ENCODE results near the gene GNG8. TPM values are rescaled to one million over a fixed set of nuclear protein-coding genes. Genes with fewer than 3 reads are reported as not detected.
A peak's percentile ranks its signal among the peaks of the same experiment; 100 is the strongest.

GNG8 gene
- total and polyA plus RNA-seq, 2 of the 13 experiments (the other 11 are each of a cell fraction or from before 2014, with no cell fraction given), result not detected

DNA sequence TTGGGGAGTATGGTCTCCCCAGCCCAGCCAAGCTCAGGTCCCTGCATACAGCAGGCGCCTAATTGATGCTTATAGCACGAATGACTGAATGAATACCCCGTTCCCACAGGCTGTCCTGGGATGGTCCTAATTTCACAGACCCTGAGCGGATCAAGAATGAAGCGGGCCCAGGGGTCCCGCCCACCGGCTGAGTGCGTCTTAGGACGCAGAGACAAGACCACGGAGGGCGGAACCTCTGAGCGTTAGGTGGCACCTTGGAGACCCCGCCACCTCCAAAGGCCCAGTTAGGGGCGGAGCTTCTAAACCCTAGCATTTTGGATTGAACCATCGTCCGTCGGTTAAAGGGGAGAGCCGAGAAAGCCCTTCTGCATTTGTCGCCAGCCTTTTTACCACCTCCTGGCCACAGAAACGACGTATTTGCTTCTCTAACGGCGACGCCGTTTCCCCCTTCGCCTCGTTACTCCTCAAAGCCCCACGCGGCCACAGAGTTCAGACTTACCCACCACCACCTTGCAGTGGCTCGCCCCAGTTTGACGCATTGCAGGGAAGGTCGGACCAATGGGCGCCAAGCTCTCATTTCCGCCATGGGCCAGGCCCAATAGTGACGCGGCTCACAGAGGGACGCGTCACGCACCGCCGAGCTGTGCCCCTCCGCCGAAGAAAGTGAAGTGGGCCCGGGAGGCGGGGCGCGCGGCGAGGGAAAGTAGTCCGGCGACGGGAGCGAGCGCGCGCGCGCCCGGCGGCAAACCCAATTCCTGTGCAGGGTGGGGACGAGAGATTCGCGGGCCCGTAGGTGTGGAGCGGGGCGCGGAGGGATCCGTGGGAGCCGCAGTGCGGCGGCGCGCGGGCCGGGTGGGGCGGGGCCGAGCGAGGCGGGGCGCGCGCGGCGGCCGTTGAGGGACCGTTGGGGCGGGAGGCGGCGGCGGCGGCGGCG, 35.4 kb downstream of the GNG8 start (continued):
- TF ChIP-seq, protein P1, sequence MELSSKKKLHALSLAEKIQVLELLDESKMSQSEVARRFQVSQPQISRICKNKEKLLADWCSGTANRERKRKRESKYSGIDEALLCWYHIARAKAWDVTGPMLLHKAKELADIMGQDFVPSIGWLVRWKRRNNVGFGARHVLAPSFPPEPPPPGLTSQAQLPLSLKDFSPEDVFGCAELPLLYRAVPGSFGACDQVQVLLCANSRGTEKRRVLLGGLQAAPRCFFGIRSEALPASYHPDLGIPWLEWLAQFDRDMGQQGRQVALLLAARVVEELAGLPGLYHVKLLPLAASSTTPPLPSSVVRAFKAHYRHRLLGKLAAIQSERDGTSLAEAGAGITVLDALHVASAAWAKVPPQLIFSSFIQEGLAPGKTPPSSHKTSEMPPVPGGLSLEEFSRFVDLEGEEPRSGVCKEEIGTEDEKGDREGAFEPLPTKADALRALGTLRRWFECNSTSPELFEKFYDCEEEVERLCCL (CRISPR knock-in tag; IDR thresholded peaks at IDR 0.05; ENCODE audit: borderline replicate concordance), result no peak
- TF ChIP-seq KAT7 (CRISPR knock-in tag; IDR thresholded peaks at IDR 0.05; ENCODE audit: borderline replicate concordance) (no peak; the same call in 1 of the 2 replicates), STAT5B (CRISPR knock-in tag; IDR thresholded peaks at IDR 0.05) (peak; percentile 84; the same call in 1 of the 2 replicates), ZNF614 (CRISPR knock-in tag; IDR thresholded peaks at IDR 0.05; ENCODE audit: borderline replicate concordance) (no peak), NFKBIZ (CRISPR knock-in tag; IDR thresholded peaks at IDR 0.05) (peak; percentile 17; the same call in 1 of the 2 replicates), YEATS4 (CRISPR knock-in tag; IDR thresholded peaks at IDR 0.05; ENCODE audit: borderline replicate concordance) (peak; percentile 89; the same call in 1 of the 2 replicates), POLR2AphosphoS5 (IDR thresholded peaks at IDR 0.05; ENCODE audit: low read depth, low read length) (peak; percentile 88), HNRNPL (IDR thresholded peaks at IDR 0.05; ENCODE audit: low read depth, low read length) (no peak), FOXC1 (CRISPR knock-in tag; IDR thresholded peaks at IDR 0.05; ENCODE audit: borderline replicate concordance) (peak; percentile 87; the same call in 1 of the 2 replicates), AKAP8 (CRISPR knock-in tag; IDR thresholded peaks at IDR 0.05) (no peak; the same call in 1 of the 2 replicates), MZF1 (CRISPR knock-in tag; IDR thresholded peaks at IDR 0.05; ENCODE audit: borderline replicate concordance) (no peak), NPAS2 (CRISPR knock-in tag; IDR thresholded peaks at IDR 0.05; ENCODE audit: borderline replicate concordance) (no peak), GTF3A (CRISPR knock-in tag; conservative IDR thresholded peaks at IDR 0.05) (no peak), ZNF160 (CRISPR knock-in tag; IDR thresholded peaks at IDR 0.05) (no peak; the same call in 1 of the 2 replicates)
- TF ChIP-seq, protein P2, sequence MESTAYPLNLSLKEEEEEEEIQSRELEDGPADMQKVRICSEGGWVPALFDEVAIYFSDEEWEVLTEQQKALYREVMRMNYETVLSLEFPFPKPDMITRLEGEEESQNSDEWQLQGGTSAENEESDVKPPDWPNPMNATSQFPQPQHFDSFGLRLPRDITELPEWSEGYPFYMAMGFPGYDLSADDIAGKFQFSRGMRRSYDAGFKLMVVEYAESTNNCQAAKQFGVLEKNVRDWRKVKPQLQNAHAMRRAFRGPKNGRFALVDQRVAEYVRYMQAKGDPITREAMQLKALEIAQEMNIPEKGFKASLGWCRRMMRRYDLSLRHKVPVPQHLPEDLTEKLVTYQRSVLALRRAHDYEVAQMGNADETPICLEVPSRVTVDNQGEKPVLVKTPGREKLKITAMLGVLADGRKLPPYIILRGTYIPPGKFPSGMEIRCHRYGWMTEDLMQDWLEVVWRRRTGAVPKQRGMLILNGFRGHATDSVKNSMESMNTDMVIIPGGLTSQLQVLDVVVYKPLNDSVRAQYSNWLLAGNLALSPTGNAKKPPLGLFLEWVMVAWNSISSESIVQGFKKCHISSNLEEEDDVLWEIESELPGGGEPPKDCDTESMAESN (CRISPR knock-in tag; conservative IDR thresholded peaks at IDR 0.05), result peak; percentile 89
- TF ChIP-seq, protein P3, sequence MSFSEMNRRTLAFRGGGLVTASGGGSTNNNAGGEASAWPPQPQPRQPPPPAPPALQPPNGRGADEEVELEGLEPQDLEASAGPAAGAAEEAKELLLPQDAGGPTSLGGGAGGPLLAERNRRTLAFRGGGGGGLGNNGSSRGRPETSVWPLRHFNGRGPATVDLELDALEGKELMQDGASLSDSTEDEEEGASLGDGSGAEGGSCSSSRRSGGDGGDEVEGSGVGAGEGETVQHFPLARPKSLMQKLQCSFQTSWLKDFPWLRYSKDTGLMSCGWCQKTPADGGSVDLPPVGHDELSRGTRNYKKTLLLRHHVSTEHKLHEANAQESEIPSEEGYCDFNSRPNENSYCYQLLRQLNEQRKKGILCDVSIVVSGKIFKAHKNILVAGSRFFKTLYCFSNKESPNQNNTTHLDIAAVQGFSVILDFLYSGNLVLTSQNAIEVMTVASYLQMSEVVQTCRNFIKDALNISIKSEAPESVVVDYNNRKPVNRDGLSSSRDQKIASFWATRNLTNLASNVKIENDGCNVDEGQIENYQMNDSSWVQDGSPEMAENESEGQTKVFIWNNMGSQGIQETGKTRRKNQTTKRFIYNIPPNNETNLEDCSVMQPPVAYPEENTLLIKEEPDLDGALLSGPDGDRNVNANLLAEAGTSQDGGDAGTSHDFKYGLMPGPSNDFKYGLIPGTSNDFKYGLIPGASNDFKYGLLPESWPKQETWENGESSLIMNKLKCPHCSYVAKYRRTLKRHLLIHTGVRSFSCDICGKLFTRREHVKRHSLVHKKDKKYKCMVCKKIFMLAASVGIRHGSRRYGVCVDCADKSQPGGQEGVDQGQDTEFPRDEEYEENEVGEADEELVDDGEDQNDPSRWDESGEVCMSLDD (CRISPR knock-in tag; IDR thresholded peaks at IDR 0.05; ENCODE audit: borderline replicate concordance), result no peak; the same call in 1 of the 2 replicates
- TF ChIP-seq, protein P4, sequence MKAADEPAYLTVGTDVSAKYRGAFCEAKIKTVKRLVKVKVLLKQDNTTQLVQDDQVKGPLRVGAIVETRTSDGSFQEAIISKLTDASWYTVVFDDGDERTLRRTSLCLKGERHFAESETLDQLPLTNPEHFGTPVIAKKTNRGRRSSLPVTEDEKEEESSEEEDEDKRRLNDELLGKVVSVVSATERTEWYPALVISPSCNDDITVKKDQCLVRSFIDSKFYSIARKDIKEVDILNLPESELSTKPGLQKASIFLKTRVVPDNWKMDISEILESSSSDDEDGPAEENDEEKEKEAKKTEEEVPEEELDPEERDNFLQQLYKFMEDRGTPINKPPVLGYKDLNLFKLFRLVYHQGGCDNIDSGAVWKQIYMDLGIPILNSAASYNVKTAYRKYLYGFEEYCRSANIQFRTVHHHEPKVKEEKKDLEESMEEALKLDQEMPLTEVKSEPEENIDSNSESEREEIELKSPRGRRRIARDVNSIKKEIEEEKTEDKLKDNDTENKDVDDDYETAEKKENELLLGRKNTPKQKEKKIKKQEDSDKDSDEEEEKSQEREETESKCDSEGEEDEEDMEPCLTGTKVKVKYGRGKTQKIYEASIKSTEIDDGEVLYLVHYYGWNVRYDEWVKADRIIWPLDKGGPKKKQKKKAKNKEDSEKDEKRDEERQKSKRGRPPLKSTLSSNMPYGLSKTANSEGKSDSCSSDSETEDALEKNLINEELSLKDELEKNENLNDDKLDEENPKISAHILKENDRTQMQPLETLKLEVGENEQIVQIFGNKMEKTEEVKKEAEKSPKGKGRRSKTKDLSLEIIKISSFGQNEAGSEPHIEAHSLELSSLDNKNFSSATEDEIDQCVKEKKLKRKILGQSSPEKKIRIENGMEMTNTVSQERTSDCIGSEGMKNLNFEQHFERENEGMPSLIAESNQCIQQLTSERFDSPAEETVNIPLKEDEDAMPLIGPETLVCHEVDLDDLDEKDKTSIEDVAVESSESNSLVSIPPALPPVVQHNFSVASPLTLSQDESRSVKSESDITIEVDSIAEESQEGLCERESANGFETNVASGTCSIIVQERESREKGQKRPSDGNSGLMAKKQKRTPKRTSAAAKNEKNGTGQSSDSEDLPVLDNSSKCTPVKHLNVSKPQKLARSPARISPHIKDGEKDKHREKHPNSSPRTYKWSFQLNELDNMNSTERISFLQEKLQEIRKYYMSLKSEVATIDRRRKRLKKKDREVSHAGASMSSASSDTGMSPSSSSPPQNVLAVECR (CRISPR knock-in tag; IDR thresholded peaks at IDR 0.05; ENCODE audit: borderline replicate concordance), result peak; percentile 87
